GM19023 (cell line): ENCODE data around the gene PDE4B.
A peak's percentile ranks its signal among the peaks of the same experiment; 100 is the strongest.

ENCODE experiments used
- ATAC-seq: cut with Tn5 transposase; IDR thresholded peaks from one replicate; pipeline ENCODE4 v1.9.1; 2021; ENCODE audit warnings: mild to moderate bottlenecking, moderate library complexity; ENCODE audit not compliant: unreplicated experiment

PDE4B gene

GRCh38 chr1:65792669-65793358 lies at the start of gene PDE4B:
PDE4B (plus strand) TSS chr1:65792895.
- ATAC-seq = no peak

- ATAC-seq = no peak
Observed at GRCh38 chr1:65744731-65745130, 48.0 kb upstream of the PDE4B start.

- no peak for ATAC-seq
Observed at GRCh38 chr1:65751961-65752360, 40.7 kb upstream of the PDE4B start.

- no peak for ATAC-seq
Observed at GRCh38 chr1:65756616-65757015, 36.1 kb upstream of the PDE4B start.

GRCh38 chr1:65757531-65757930 lies 35.2 kb upstream of the PDE4B start:
- ATAC-seq = no peak

- ATAC-seq = no peak
Observed at GRCh38 chr1:65758128-65758527, 34.6 kb upstream of the PDE4B start.

- no peak for ATAC-seq
Observed at GRCh38 chr1:65759516-65759915, 33.2 kb upstream of the PDE4B start.

- ATAC-seq = no peak
Observed at GRCh38 chr1:65762081-65762862, 30.4 kb upstream of the PDE4B start.

GRCh38 chr1:65764052-65764451 lies 28.6 kb upstream of the PDE4B start:
- ATAC-seq = no peak

- no peak for ATAC-seq
Observed at GRCh38 chr1:65765631-65766030, 27.1 kb upstream of the PDE4B start.

GRCh38 chr1:65769636-65770035 lies 23.1 kb upstream of the PDE4B start:
- ATAC-seq = no peak

GRCh38 chr1:65772607-65773006 lies 20.1 kb upstream of the PDE4B start:
- no peak for ATAC-seq

- no peak for ATAC-seq
Observed at GRCh38 chr1:65773391-65774123, 19.1 kb upstream of the PDE4B start.

- no peak for ATAC-seq
Observed at GRCh38 chr1:65788762-65789161, 3.9 kb upstream of the PDE4B start.

- ATAC-seq = no peak
Observed at GRCh38 chr1:65791396-65791795, 1.3 kb upstream of the PDE4B start.

GRCh38 chr1:65791801-65792668 lies 660 bp upstream of the PDE4B start:
- ATAC-seq = no peak

- ATAC-seq = no peak
Observed at GRCh38 chr1:65793359-65793732, 651 bp downstream of the PDE4B start.

GRCh38 chr1:65795311-65795710 lies 2.6 kb downstream of the PDE4B start:
- ATAC-seq = no peak

- no peak for ATAC-seq
Observed at GRCh38 chr1:65799601-65800000, 6.9 kb downstream of the PDE4B start.

GRCh38 chr1:65804584-65804983 lies 11.9 kb downstream of the PDE4B start:
- ATAC-seq = no peak

- ATAC-seq = peak; percentile 99
Observed at GRCh38 chr1:65812065-65812464, 19.4 kb downstream of the PDE4B start.
